ENCODE data around the gene EPS8L2. TPM values are rescaled to one million over a fixed set of nuclear protein-coding genes. Genes with fewer than 3 reads are reported as not detected.

EPS8L2 gene
- polyA plus RNA-seq, 3 donors from 2014 or later: 12.9 to 15.1 (median 15.0) TPM

DNA sequence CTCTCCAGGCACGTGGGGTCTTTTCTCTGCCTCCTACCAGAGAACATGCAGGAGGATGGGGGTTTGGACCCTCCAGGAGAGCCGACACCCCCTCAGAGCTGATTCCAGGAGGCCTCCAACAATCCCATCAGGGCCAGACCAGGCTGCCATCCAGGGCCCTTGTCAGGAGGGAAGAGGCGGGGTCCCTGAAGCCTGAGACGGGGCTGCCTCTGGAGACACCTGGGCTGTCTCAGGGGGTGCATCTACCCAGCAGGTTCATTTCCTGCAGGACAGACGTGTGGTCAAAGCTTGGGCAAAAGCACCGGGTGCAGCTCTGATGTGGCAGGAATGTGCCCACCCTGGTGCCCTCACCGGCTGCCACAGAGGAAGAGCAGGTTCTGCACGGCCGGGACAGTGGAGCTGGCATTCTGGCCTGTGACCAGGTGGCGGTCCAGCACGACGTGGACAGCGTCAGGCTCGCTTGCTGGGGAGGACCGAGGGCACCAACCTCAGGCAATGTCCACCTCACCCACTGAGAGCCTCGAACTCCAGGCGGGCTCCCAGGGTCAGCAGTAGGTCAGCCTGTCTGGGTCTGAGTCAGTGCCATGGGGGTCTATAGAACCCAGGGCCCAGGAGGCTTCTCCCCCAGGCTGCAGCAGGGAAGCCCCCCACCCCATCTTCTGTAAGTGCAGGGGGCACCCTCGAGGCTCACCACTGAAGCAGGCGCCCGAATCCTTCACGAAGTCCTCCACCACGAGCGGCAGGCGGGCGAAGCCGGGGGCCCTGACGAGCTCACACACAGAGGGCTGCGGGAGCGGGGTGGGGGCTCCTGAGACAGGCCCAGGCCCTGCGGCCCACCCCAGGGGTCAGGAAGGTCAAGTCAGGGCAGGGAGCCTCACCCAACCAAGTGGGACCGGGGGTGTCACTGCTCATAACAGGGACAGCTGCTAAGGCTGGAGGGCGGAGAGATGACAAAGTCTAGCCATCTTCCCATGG, 64.9 kb downstream of the EPS8L2 start:
- H3K27me3 Mint-ChIP-seq (ENCODE audit: low read depth in 3 of 3): peaks cover 2 to 4% (median 2%) of the 10 kb centered on the region in 3 donors
- H3K36me3 Mint-ChIP-seq: no peaks in the 10 kb centered on the region
- no peaks in the 10 kb centered on the region for H3K9me3 Mint-ChIP-seq
- no peak overlapping the region for H3K27ac Mint-ChIP-seq
- H3K4me1 Mint-ChIP-seq: peaks cover 6 to 8% of the 10 kb centered on the region in 2 donors
- H3K4me3 Mint-ChIP-seq: no peak overlapping the region
- no peak for DNase-seq

DNA sequence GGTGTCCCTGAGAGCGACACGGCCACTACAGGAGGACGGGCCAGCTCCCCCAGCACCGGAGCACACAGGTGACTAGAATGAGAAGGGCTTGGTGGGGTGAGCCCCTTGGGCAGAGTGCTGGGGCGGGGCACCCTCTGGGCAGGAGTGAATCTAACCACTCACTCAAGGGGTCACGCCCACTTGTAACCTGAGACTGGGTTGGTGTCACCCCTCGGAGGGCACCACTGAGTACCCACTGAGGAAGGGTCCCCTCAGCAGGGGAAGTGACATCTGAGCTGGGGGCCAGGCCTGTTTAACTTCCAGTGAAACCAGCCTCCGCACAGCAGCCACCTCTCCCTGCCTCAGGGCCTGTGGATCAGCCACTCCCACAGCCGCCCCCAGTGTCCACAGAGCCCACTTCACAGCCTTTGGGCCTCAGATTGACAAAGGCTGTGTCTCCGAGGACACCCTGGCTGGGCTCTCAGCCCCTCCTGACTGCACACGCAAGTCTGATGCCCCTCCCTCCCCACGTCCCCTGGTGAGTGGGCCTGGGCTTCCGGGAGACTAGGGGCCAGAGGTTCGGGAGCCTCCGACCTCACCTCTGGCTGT, 65.7 kb downstream of the EPS8L2 start:
- no peak for DNase-seq
- peaks cover 6 to 14% of the 10 kb centered on the region in 2 donors for H3K4me1 Mint-ChIP-seq
- H3K27ac Mint-ChIP-seq: no peak overlapping the region
- H3K9me3 Mint-ChIP-seq: no peaks in the 10 kb centered on the region
- H3K36me3 Mint-ChIP-seq: no peaks in the 10 kb centered on the region
- no peak overlapping the region for H3K4me3 Mint-ChIP-seq
- peaks cover 2 to 7% (median 2%) of the 10 kb centered on the region in 3 donors for H3K27me3 Mint-ChIP-seq (ENCODE audit: low read depth in 3 of 3)

DNA sequence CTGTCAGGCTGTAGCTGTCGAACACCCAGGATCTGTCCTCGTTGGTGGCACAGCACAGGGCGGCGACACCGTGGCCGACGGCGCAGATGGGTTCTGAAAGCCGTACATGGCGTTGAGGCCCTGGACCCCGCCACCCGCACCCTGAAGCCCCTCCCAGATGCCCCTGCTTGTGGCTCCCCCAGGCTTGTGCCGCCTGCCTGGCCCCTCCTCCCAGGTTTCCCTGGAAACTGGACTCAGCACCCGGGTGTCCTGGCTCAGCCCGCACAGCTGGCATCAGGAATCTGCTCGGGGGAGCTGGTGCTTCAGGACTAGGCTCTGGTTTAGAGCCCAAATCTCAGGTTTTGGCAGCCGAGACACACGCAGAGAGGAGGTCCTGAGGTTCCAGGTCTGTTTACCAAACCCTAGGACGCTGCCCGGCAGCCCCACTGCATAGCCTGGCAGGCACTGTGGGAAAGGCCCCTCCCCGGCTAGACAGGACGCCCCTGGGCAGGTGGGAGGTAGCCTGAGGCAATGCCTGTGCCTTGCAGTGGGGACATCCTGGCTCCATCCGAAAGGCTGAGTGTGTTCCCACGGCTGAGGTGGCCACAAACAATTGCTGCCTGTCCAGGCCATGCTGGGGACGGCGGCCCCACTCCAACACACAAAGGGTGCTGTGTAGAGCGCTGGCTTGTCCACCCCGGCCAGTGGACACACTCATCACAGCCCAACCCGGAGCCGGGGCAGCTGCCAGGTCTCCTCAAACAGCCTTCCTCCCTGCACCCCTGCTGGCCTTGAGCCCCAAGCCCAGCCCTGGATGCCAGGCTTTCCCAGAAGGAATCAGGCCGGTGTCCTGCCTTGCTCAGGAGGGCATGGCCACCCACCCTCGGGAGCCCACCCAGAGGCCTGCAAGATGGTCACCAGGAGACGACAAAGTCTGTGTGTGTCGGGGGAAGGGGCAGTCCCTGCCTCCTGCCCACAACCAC, 66.7 kb downstream of the EPS8L2 start:
- peaks cover 6 to 14% of the 10 kb centered on the region in 2 donors for H3K4me1 Mint-ChIP-seq
- peaks cover 2 to 7% (median 2%) of the 10 kb centered on the region in 3 donors for H3K27me3 Mint-ChIP-seq (ENCODE audit: low read depth in 3 of 3)
- no peaks in the 10 kb centered on the region for H3K9me3 Mint-ChIP-seq
- DNase-seq: no peak
- H3K36me3 Mint-ChIP-seq: no peaks in the 10 kb centered on the region
- H3K27ac Mint-ChIP-seq: no peak overlapping the region
- H3K4me3 Mint-ChIP-seq: no peak overlapping the region

DNA sequence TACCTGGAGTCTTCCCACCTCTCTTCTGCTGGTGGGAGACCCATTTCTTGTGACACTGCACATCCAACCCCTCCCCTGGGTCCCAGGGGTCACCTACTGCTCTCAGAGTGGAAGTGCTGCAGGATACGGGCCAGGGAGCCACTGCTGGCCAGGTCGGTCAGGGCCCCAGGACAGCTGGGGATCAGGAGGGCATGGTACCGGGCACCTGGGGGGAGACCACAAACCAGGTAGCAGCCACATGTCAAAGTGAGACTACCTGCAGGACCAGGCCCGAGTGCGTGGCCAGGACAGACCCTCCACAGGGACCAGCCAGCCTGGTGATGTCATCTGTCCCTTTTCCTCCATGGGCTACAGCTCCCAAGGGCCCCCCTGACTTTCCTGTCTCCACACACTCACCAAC, 67.4 kb downstream of the EPS8L2 start:
- DNase-seq: no peak
- Mint-ChIP-seq H3K36me3 (no peaks in the 10 kb centered on the region), H3K27me3 (ENCODE audit: low read depth in 3 of 3) (peaks cover 0 to 7% (median 2%) of the 10 kb centered on the region in 3 donors), H3K9me3 (no peaks in the 10 kb centered on the region), H3K27ac (no peak overlapping the region), H3K4me1 (peaks cover 6 to 20% of the 10 kb centered on the region in 2 donors), H3K4me3 (no peak overlapping the region)

DNA sequence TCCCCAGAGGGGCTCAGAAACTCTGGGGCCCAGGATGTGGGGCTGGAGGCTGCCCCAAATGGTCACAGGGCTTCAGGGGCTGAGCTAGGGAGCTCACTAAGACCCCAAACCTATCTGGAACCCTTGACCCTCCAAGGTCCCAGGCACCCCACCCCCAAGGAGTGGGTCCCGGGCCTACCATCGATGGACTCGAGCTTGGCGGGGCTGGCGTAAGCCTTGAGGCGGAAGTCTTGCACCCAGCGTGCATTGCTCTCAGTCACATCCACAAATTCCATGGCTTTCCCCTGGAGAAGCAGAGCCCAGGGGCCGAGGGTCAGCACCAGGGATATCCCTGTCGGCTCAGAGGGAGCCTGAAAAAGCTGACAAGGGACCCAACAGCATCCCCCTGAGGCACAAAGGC, 67.8 kb downstream of the EPS8L2 start:
- Mint-ChIP-seq H3K4me1 (peaks cover 6 to 20% of the 10 kb centered on the region in 2 donors), H3K27ac (no peak overlapping the region), H3K4me3 (no peak overlapping the region), H3K27me3 (ENCODE audit: low read depth in 3 of 3) (peaks cover 0 to 7% (median 2%) of the 10 kb centered on the region in 3 donors), H3K36me3 (no peaks in the 10 kb centered on the region), H3K9me3 (no peaks in the 10 kb centered on the region)
- no peak for DNase-seq

DNA sequence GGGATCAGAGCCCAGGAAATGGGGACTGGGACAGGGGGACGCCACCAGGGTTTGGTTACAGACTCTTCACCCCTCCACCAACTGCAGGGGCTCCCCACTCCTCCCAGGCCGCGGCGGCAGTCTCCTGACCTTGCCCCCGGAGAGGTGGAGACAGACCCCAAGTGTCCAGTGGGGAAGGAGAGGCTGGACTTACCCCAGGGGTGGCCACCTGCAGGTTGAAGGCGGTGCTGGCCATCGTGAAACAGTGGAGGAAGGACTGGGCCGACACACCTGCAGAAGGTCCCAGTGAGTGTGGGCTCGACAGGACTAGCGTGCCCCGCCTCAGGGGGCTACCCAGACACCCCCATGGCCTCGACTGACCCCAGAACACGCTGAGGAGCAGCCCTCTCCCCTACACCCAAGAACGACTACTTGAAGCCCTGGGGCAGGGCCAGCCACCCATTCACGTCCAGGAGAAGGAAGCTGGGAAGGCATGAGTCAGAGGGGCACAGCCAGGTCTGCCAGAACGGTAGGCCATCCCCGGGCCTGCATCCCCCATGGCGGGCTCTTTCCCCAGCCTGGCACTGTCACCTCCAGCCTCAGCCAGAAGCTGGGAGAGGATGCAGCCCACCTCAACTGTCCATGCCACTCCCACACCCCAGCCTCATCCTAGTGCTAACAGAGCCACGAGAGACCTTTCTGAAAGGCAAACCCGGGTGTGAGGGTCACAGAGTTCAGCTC, 69.0 kb downstream of the EPS8L2 start:
- H3K27ac Mint-ChIP-seq: peak overlapping the region in 1 of 6 donors; percentile 74
- H3K36me3 Mint-ChIP-seq: no peaks in the 10 kb centered on the region
- peaks cover 6 to 26% of the 10 kb centered on the region in 2 donors for H3K4me1 Mint-ChIP-seq
- H3K4me3 Mint-ChIP-seq: peak overlapping the region in 4 of 5 donors; percentile 64 to 81 (median 72)
- no peaks in the 10 kb centered on the region for H3K9me3 Mint-ChIP-seq
- H3K27me3 Mint-ChIP-seq (ENCODE audit: low read depth in 3 of 3): peaks cover 0 to 7% (median 2%) of the 10 kb centered on the region in 3 donors
- DNase-seq: no peak

DNA sequence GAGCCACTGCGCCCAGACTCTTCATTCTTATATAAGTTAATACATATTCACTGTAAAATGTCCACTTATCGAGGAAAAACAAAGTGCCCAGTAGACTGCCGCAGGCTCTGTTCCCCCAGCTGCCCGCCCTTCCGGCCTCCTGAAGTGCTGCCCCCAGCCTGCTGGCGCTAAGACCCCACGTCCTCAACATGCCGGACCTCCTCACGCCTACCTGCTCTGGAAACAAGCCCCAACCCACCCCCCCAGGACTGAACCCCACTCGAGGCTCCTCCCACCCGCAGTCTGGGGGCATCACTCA, 70.2 kb downstream of the EPS8L2 start:
- Mint-ChIP-seq H3K9me3 (no peaks in the 10 kb centered on the region), H3K27ac (peak overlapping the region in 3 of 6 donors; percentile 28 to 57 (median 45)), H3K27me3 (ENCODE audit: low read depth in 3 of 3) (peaks cover 0 to 7% (median 2%) of the 10 kb centered on the region in 3 donors), H3K4me1 (peaks cover 6 to 28% of the 10 kb centered on the region in 2 donors), H3K4me3 (peak overlapping the region; percentile 73 to 81 (median 76)), H3K36me3 (no peaks in the 10 kb centered on the region)
- DNase-seq: no peak

DNA sequence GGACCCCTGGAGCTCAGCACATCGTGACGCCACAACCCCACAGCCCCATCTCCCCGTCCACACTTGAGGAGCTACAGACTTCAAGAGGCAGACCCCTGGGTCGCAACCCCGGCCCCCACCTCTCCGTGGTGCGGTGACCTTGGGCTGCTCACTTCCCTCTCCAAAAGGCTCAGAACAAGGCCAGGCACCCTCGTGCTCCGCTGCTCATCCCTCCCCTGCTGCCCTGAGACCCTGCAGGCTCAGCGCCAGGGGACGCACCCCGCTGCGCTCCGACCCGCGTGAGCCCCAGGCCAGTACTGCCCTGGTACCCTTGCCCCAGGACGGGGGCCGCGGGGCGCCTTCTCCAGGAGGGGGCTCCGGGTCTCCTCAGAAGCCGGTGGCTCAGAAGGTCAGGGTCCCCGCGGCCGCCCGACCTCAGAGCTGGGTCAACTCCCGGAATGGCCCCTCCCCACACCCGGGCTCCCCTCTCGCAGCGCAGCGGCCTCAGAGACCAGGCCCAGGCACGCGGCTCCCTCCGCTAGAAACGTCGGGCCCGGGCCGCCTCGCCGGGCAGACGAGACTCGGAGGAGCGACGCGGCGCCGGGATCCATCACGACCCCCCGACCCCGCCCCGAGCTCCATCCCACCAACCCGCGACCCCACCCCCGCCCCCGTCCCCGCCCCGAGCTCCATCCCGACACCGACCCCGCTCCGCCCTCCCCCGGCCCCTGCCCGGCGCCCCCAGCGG, 70.7 kb downstream of the EPS8L2 start:
- Mint-ChIP-seq H3K27me3 (ENCODE audit: low read depth in 3 of 3) (peaks cover 0 to 7% (median 2%) of the 10 kb centered on the region in 3 donors), H3K4me3 (peak overlapping the region; percentile 73 to 81 (median 76)), H3K27ac (peak overlapping the region in 3 of 6 donors; percentile 28 to 57 (median 45)), H3K4me1 (peaks cover 6 to 28% of the 10 kb centered on the region in 2 donors), H3K9me3 (no peaks in the 10 kb centered on the region), H3K36me3 (no peaks in the 10 kb centered on the region)
- DNase-seq: no peak

Other genes starting within 250 kb of the EPS8L2 start
- 100 to 1,000 TPM; 164 to 180 (median 168) TPM for gene RNH1, start 199.0 kb upstream of the EPS8L2 start, polyA plus RNA-seq
- gene HRAS, start 170.7 kb upstream of the EPS8L2 start, polyA plus RNA-seq: 10 to 100 TPM; 16.7 to 26.8 (median 18.6) TPM
- under 1 TPM in 2 of 3 donors, not detected in 1; 0.27 to 0.89 TPM for gene LRRC56, start 168.7 kb upstream of the EPS8L2 start, polyA plus RNA-seq
- under 1 TPM; 0.54 to 0.95 (median 0.66) TPM for gene LMNTD2, start 145.5 kb upstream of the EPS8L2 start, polyA plus RNA-seq
- 10 to 100 TPM; 20.3 to 31.9 (median 31.5) TPM for gene RASSF7, start 145.3 kb upstream of the EPS8L2 start, polyA plus RNA-seq
- gene PHRF1, start 129.8 kb upstream of the EPS8L2 start, polyA plus RNA-seq: 10 to 100 TPM in 1 of 3 donors, 1 to 10 TPM in 2; 4.0 to 17.5 (median 5.4) TPM
- gene IRF7, start 90.3 kb upstream of the EPS8L2 start, polyA plus RNA-seq: 10 to 100 TPM; 36.4 to 62.4 (median 53.9) TPM
- gene CDHR5, start 81.3 kb upstream of the EPS8L2 start, polyA plus RNA-seq: not detected
- gene SCT, start 79.0 kb upstream of the EPS8L2 start, polyA plus RNA-seq: not detected
- not detected for gene DRD4, start 69.0 kb upstream of the EPS8L2 start, polyA plus RNA-seq
- gene DEAF1, start 11.0 kb upstream of the EPS8L2 start, polyA plus RNA-seq: 10 to 100 TPM; 17.8 to 31.6 (median 18.6) TPM
- gene TMEM80, start 10.4 kb upstream of the EPS8L2 start, polyA plus RNA-seq: 10 to 100 TPM; 21.3 to 32.4 (median 30.4) TPM
- gene TALDO1, start 41.2 kb downstream of the EPS8L2 start, polyA plus RNA-seq: 100 to 1,000 TPM; 163 to 189 (median 180) TPM
- 1 to 10 TPM; 5.8 to 9.7 (median 6.7) TPM for gene GATD1, start 71.3 kb downstream of the EPS8L2 start, polyA plus RNA-seq
- not detected for gene CEND1, start 83.9 kb downstream of the EPS8L2 start, polyA plus RNA-seq
- gene SLC25A22, start 92.0 kb downstream of the EPS8L2 start, polyA plus RNA-seq: 10 to 100 TPM in 1 of 3 donors, 1 to 10 TPM in 2; 5.2 to 14.9 (median 7.7) TPM
- 1 to 10 TPM; 2.6 to 7.7 (median 2.7) TPM for gene PIDD1, start 99.0 kb downstream of the EPS8L2 start, polyA plus RNA-seq
- gene RPLP2, start 103.7 kb downstream of the EPS8L2 start, polyA plus RNA-seq: 1,000 to 10,000 TPM in 2 of 3 donors, 100 to 1,000 TPM in 1; 640 to 2,076 (median 1,474) TPM
- 10 to 100 TPM; 10.9 to 42.3 (median 23.4) TPM for gene PNPLA2, start 112.7 kb downstream of the EPS8L2 start, polyA plus RNA-seq
- gene CRACR2B, start 121.7 kb downstream of the EPS8L2 start, polyA plus RNA-seq: 1 to 10 TPM in 1 of 3 donors, under 1 TPM in 1, not detected in 1; 0.74 to 2.2 TPM
- 10 to 100 TPM; 19.7 to 25.7 (median 23.7) TPM for gene CD151, start 126.7 kb downstream of the EPS8L2 start, polyA plus RNA-seq
- gene POLR2L, start 136.3 kb downstream of the EPS8L2 start, polyA plus RNA-seq: 100 to 1,000 TPM; 139 to 200 (median 142) TPM
- gene TSPAN4, start 136.6 kb downstream of the EPS8L2 start, polyA plus RNA-seq: 10 to 100 TPM; 23.4 to 38.7 (median 37.2) TPM
- 10 to 100 TPM; 52.2 to 74.6 (median 67.4) TPM for gene CHID1, start 204.6 kb downstream of the EPS8L2 start, polyA plus RNA-seq
- 10 to 100 TPM in 1 of 3 donors, 1 to 10 TPM in 2; 2.5 to 11.0 (median 7.1) TPM for gene AP2A2, start 219.6 kb downstream of the EPS8L2 start, polyA plus RNA-seq

Measured in immature natural killer cell (primary cell).